Ishikawa (cell line): ENCODE measurements around the gene CCT3.

Experiments
- CREB1 ChIP-seq: IDR thresholded peaks from 2 replicates; pipeline ENCODE4 v1.6.1; 2012; ENCODE audit warnings: low read depth
- EP300 ChIP-seq: IDR thresholded peaks from 2 replicates; pipeline ENCODE4 v1.6.1; 2012; ENCODE audit warnings: borderline replicate concordance
- RAD21 ChIP-seq: IDR thresholded peaks from 2 replicates; pipeline ENCODE4 v1.6.1; 2012; ENCODE audit warnings: low read depth
- TCF12 ChIP-seq: IDR thresholded peaks from 2 replicates; pipeline ENCODE4 v1.6.1; 2012; ENCODE audit warnings: low read depth
- YY1 ChIP-seq: IDR thresholded peaks from 2 replicates; pipeline ENCODE4 v1.6.1; 2012; ENCODE audit warnings: low read depth
- TF ChIP-seq, protein P1 (sequence below): IDR thresholded peaks from 2 replicates; pipeline ENCODE4 v1.6.1; 2012
- TF ChIP-seq, protein P2 (sequence below): IDR thresholded peaks from 2 replicates; pipeline ENCODE4 v1.6.1; 2012; ENCODE audit warnings: low read depth, mild to moderate bottlenecking

DNA sequence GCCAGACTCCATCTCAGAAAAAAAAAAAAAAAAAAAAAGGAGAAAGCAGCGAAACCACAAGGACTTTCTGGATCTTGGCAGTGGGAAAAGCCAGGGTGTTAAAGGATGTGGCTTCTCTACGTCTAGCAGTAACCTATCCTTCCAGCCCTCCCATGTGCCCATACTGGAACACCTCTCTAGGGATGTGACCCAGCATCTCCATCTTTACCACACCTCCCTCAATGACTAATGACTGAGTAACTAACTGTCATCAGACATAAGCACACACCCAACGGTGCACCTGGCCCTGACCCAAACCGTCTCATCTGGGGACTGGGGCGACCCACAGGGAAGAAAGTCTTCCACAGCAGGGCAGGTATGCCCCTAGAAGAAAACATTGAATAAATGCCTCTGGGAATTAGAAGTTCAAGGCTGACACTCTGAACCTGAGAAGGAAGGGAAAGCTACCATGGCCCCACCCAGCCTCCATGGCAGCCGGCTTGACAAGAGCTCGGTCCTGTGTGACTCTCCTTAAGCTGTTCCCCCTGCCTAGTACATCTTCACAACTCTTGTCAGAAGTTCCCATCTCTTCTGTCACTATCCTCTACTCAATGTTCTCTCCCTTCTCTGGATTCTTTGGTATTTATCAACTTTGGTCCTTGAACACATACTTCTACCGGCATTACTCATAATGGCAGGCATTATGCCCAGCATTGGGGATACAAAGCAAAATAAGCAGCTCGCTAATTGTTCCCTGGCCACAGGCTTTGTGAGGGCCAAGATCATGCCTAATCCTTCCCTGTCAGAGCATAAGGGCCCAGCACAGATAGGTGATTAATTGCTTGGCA, 75.4 kb downstream of the CCT3 start:
- TF ChIP-seq EP300, result no peak
- no peak for TF ChIP-seq RAD21
- TF ChIP-seq TCF12, result no peak
- TF ChIP-seq, protein P1, sequence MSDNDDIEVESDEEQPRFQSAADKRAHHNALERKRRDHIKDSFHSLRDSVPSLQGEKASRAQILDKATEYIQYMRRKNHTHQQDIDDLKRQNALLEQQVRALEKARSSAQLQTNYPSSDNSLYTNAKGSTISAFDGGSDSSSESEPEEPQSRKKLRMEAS, result no peak
- TF ChIP-seq YY1, result no peak
- TF ChIP-seq, protein P2, sequence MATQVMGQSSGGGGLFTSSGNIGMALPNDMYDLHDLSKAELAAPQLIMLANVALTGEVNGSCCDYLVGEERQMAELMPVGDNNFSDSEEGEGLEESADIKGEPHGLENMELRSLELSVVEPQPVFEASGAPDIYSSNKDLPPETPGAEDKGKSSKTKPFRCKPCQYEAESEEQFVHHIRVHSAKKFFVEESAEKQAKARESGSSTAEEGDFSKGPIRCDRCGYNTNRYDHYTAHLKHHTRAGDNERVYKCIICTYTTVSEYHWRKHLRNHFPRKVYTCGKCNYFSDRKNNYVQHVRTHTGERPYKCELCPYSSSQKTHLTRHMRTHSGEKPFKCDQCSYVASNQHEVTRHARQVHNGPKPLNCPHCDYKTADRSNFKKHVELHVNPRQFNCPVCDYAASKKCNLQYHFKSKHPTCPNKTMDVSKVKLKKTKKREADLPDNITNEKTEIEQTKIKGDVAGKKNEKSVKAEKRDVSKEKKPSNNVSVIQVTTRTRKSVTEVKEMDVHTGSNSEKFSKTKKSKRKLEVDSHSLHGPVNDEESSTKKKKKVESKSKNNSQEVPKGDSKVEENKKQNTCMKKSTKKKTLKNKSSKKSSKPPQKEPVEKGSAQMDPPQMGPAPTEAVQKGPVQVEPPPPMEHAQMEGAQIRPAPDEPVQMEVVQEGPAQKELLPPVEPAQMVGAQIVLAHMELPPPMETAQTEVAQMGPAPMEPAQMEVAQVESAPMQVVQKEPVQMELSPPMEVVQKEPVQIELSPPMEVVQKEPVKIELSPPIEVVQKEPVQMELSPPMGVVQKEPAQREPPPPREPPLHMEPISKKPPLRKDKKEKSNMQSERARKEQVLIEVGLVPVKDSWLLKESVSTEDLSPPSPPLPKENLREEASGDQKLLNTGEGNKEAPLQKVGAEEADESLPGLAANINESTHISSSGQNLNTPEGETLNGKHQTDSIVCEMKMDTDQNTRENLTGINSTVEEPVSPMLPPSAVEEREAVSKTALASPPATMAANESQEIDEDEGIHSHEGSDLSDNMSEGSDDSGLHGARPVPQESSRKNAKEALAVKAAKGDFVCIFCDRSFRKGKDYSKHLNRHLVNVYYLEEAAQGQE, result no peak
- no peak for TF ChIP-seq CREB1
